T-helper 2 cell treated with Interferon-gamma antibody and Interleukin-4, amounts not matched to agents 100 ng/mL and 5 ng/mL, for 36 hours (primary cell): Measurements from ENCODE around the gene CA10. TPM values are rescaled to one million over a fixed set of nuclear protein-coding genes. Genes with fewer than 3 reads are reported as not detected.

Experiments
- intact Hi-C: fragments of 100-400 bp; cut with micrococcal nuclease; formaldehyde crosslinking; loops from one replicate; pipeline ENCODE4 v1.15.1; 2023
- total RNA-seq: library from RNA; stranded (reverse); gene quantifications from 2 replicates; pipeline ENCODE4 v1.2.3, GENCODE V29; 2022

The CA10 gene
- total RNA-seq, 1 donor from 2014 or later, result not detected

DNA sequence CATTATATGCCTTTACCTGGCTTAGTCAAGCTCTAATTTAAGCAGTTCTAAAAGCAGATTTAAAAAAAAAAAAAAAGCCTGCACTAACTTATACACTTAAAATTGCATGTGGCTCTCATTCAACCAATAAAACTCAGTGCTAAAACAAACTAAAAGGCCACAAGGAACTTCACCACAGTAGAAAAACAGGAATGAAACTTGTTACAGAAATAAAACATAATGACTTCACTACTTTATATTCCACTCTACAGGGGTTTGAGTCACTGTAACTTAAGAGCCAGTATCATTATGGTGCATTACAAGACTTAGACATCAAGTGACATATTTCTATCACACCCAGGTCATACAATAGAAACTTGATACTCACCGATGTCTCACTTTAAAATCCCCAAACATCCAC, 11.1 kb downstream of the CA10 start:
- intact Hi-C loops, result no loop called here

DNA sequence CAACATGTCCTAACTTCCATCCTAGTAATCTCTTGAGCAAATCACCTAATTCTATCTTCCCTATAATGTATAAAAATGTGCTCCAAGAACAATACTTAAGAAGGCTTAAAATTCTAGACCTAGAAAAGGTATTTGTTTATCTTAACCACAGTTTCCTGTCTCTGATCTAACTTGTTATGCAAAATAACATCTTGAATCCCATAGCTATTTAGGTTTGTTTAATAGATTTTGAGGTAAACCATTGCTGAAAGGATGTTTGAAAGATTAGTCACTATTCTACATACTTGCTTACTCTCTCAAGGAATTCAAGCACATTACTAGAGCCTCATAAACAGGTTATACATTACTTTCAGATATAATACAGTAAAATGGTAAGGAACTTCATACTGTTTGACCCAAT, 13.0 kb downstream of the CA10 start:
- intact Hi-C loops, result no loop called here

DNA sequence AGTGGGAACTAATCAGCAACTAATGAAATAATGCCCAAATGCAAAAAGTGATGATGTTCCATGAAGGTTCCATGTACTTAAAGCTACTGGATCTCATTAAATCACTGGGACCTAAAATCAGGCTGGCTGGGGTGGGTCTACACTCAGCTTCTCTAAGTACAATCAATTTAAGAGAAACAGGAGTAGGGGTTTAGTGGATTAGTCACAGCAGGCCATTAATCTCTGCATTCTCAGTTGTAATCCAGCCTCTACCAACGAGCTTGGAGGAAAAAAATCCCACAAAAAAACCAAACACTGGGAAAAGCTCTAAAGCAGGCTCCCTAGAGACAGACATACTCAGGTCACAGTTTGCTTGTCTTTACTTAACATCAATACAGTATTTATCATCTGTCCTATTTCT, 15.0 kb downstream of the CA10 start:
- intact Hi-C loops, result no loop called here

DNA sequence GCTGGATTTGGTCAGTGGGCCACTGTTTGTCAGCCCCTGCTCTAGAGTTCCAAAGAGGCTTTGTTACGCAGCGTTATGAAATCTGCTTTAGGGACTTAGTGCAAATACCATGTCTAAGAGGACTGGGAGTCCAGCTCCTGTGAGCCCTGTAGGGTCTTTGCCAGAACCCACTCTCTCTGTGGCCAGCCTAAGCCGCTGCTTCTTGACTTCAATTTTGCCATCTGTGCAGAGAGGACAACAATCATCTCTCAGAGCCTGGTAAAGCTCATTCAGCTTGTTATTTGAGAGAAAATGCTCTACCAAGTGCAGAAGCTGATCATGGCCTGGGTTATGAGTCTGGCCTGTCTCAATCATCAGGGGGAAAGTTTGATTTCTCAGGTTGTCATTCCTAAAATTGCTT, 17.9 kb downstream of the CA10 start:
- intact Hi-C loops, result no loop called here

DNA sequence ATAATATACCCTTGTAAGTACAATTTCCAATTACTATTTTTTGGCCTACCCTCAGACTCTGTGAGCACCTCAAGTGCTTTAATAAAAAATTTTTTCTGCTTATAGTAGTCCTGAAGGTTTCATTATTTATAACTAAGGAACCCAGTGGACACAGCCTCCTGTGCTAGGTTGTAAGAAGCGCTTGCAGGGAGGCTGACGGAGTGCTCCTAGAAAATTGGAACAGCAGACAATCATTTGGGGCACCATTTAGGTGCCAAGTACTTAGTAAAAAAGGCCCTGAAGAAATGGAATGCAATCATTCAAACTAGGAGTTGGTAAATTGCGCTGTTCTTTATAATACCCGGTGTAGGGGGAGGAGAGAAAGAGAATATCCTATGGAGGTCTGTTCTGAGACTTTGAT, 19.8 kb downstream of the CA10 start:
- intact Hi-C loops, result no loop called here

DNA sequence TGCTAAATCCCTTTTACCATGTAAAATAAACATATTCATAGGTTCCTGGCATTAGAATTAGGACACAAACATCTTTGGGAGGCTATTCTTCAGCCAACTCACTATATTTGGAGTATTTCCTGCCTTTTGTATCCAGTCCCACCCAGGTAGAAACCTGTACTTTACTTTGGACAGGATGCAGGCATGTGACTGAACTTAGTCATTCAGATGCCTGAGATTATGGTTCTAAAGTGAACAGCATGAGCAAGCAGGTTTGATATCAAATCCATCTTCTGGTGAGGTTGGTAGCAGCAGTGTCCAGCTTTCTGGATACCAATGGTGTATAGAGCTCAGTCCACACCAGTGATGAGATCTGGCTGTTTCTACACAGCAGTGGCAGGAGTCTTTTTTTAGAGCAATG, 20.2 kb downstream of the CA10 start:
- intact Hi-C loops, result no loop called here

DNA sequence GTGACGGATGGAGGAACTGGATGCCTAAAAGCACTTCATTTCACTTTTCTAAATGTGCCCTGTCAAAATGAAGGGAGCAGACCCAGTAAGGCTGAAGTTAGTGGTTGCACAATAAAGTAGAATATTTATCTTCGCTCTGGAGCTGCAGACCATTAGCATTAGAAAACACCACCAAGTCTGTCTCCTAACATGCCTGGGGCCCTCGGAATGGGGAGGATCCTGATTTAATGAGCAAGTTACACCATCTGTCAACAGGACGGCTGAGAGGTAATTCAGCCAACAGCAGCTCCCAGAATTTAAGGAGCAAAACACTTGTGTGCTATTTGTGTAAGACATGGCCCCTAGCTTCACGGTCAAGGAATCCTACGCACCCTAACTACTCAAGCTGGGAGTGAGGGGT, 22.3 kb downstream of the CA10 start:
- intact Hi-C loops, result no loop called here

DNA sequence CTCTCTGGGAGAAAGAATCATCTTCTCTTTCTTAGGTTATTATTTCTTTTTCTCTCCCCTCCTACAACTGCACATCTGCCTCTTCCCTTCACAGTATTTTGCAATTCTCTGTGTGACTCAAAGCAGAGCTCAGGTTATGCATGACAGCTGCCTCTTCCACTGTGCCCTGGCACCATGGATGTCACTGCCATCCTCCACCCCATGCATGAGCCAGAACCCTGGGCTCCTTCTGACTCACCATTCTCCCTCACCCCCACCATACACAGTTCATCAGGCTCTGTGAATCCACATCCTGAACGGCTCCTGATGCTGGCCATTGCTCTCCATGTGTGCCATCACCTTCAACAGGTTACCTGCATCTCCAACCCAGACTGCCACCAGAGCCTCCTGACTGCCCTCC, 23.9 kb downstream of the CA10 start:
- intact Hi-C loops, result no loop called here

DNA sequence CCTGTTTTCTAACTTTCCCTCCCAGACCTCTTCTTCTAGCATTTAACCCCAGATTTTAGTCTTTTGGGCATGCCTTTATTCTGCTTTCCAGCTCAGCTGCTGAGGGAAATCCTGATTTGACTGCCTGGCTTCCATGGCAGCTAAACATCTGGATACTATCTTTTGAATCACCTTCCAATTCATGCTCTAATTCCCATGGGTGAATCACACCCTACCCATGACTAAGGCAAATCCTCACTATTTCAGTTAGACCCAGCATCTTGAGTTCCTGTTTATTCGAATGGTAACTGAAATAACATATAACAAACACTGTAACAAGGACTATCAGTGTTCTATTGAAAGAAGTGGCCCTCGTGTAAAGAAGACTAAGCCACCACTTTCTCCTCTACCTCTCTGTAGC, 29.8 kb downstream of the CA10 start:
- intact Hi-C loops, result no loop called here

DNA sequence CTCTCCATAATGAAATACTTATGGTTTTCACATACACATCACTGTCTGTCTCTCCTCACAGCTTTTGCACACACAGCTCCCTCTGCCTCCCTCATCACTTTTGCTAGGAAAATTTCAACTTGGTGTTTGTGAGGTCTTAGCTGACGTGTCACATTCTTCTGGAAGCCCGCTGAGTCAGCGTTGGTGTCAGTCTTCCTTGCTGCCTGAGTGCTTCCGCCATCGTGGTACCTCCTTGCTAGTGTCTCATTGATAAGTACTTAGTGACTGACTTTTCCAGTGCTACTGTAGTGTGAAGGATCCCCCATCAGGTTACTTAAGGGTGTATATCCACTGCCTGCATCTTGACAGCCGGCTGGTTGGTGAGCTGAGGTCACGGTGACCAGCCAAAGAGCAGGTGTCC, 33.5 kb downstream of the CA10 start:
- intact Hi-C loops, result no loop called here

DNA sequence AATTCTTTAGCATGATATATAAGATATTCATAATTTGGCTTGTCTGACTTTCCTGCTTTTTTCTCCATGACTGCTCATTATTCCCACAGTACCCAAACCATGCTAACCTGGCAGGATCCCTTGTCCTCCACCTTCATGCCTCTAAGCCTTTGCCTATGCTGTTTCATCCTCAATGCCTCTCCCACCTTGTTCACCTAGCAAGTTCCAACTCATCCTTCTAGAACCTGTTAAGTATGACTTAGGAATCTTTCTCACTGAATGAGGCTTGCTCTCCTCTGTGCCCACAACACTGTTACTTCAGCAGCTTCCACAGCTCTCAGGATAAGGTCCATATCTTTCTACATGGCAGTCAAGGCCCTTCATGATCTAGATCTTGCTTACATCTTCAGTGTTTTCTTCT, 34.0 kb downstream of the CA10 start:
- intact Hi-C loops, result no loop called here

DNA sequence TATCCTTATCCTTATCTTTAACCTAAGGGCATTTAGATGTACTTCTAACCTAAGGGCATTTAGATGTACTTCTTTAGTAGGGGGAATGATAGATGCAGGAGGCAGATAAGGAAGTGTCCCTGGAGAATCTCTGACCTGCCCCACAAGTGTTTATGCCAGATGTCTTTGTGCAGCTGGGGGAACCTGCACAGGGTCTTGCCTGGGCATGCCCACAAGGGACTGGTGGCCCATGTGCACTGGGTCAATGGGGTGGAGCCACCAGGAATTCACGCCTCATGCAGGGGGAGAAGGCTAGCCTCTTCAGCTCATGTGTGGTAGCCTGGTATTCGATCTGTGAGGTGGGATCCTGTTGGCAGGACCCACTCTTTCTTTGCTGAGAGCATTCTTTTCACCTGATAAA, 38.0 kb downstream of the CA10 start:
- intact Hi-C loops, result no loop called here

DNA sequence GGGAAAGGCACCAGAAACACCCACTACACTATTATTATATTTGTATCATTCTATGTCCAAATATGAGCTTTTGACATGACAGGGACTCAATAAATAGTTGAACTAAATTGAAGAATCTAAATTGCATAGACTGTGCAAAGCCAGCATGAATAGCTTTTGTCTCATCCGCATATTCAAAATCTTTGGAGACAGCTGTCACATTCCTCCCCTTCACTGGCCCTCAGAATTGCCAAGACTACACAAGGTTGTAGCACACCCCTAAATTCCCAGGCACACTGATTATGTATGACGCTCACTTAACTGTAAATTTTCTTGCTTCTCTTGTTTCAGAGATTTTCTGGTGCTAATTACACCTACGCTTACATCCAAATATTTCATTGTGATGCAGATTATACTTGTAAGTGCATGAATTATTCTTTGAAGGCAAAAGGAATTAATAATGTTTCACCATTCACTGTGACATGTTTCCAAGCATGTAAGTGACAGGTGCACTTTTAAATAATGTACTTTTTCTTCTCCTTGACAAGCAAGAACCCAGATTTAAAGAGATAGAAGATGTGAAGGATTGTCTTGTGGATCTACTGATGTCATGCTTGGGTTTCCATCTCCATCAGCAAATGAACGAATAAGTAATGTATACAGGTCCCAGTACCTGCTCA, 47.5 kb downstream of the CA10 start:
- intact Hi-C loops, result no loop called here

DNA sequence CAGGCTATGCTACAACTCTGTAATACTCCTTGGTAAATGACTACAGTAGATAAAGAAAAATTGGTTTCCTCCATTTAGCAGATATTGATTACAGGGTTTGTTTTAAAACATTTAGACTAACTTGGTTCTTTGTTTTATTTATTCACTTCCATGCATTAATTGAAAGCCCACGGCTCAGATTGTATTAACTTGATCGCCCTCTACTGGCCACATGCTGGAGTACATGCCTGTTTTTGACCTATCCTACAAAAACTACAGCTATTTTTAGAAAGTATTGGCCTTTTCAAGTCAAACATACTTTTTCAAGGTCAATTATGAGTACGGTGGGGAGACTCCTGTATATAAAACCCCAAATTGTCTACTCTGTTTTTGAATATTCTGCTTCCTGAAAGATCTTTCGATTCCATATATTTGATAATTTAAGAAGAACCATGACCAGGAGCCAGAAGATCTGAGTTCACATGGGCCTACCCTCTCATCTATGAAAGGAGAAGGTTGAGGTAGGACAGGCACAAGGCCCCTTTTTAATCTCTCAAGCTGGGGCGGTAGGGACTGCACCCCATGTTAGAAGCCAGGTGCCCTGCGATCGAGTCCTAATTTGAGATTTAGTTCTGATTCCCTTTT, 51.8 kb downstream of the CA10 start:
- intact Hi-C loops, result loop anchor here (1.0 to 5.0 kb wide), 3 partner anchors 244 to 734 kb away; no protein-coding TSS in a partner anchor

DNA sequence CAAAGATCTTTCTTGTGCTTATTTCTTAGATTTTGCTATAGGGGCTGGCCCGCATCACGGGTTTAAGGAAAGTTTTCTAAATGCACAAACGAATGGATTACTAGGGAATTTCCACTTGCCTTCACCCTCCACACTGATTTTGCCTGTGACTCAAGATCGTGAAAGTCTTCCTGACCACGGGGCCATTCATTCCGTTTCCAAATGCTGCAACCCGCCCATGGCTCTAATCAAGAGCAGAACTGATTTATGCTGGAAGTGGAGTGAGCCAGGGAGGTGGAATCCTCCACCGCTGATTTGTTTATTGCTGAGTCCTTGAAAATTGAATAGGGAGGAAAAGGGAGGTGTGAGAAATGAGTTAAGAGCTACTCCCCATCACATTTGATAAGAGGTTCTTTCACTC, 52.4 kb downstream of the CA10 start:
- intact Hi-C loops, result loop anchor here (1.0 to 5.0 kb wide), 3 partner anchors 244 to 734 kb away; no protein-coding TSS in a partner anchor

DNA sequence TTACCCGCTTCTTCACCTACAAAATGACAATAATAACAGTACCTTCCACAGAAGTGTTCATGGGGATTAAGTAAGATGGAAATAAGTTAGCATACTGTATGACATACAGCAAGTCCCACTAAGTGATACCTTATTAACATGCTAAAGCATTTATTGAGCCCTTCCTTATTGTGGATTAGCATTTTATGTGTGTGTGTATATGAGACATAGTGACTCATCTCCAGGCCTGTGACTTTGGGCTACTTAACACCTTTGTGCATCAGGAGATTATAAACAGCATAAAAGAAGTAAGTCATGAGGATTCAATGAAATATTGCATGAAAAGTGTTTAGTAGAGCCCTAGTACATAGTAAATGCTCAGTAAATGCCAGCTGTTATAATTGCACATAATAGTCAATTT, 52.9 kb downstream of the CA10 start:
- intact Hi-C loops, result loop anchor here (5.0 kb wide), 2 partner anchors 243 to 733 kb away; no protein-coding TSS in a partner anchor

DNA sequence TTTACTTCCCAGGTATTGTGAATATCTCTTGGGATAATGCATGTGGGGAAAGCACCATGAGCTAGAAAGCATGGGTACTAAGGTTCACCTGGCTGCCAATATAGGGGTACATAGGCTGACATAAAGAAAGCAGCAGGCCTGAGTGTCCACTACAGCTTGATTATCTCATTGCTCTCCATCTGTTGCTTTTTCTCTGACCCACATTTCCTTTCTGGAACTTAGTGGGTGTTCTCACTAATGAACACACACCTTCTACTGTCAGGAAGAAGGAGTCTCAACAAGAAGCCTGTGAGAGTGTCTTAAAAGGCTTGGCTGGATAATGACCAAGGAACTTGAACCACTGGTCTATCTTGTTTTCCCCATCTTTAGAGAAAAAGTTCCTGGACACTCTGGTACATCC, 62.5 kb downstream of the CA10 start:
- intact Hi-C loops, result no loop called here

DNA sequence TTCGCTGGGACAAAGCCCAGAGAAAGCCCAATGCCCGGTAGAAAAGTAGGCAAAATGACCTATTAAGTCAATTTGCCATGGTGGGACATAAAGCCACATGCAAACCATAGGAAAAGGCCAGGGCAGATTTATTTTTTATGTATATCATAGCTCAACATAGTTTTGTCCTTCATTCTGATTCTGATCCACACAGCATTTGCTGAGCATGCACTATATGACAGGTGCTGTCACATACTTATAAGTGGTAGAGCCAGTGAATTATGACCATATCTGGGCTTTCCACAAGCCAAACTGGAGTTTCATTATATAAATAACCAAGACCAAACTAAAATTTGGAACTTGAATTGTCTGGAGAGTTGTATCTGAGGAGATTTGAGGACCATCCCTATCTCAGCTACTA, 74.3 kb downstream of the CA10 start:
- intact Hi-C loops, result no loop called here

DNA sequence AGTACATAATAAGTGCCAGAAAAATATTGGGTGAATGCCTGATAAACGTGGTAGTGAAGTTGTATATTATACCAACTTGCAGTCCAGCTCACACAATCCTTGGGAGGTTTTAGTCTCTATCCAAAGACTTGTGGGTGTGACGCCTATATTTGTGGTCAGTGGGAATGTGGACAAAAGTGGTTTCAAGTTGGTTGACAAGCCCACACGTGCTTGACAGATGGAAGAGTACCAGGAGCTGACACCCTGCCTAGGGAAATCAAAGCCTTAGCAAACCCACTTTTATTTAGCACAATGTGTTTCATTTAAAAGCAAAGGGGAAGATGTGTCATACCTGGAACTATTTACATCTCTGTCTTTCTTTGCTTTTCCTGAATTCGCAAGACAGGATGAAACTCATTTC, 79.0 kb downstream of the CA10 start:
- intact Hi-C loops, result no loop called here

DNA sequence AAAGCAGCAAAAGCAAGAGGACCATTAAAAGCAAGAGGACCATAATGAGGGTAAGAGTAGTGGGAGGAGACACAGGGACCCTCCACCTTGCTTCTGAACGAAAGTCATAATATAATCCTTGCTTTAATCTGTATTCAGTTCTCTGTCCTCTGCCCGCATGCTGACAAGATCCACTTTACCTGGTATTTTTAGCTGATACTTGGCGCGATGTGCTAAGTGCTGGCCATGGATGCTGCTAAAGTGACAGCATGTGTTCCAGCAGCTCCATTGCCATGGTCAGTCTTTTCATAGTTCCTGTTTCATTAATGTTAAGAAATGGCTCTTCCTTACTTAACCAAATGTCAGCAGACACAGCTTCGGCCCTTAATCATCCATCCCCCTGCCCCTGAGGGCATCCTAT, 86.8 kb downstream of the CA10 start:
- intact Hi-C loops, result no loop called here

DNA sequence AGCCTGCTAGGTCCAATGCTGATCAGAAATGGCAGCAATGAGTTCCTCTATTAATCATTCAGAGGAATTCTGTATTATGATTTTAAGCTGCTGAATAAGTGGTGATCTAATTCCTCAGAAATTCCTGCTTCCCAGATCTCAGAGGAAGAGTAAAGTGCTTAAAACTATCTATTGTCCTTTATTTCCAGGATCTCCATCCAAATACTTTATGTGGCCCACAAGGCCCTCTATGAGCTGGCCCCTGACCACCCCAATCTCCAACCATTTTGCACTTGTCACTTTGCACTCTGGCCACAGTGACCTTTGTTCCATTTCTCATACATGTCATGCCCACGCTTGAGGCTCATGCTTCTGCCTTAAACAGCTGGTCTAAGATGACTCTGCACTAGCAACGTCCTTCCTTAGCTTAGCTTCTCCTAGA, 93.7 kb downstream of the CA10 start:
- intact Hi-C loops, result no loop called here

DNA sequence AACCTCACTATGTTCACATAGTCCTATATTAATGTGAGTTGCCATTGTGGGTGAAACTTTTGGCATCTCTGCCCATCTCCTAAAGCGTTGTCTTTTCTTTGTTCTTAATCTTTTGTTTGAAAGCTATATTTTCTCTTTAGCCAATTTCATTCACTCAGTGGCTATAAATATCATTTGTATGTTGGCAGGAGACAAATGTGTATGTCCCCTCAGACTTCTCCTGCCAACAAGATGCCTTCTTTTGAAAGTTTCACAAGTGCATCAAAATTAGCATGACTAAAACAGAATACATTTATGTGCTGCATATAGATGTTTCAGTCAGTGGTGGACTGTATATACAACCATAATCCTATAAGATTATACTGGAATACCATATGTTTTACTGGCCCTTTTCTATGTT, 109.0 kb downstream of the CA10 start:
- intact Hi-C loops, result no loop called here

DNA sequence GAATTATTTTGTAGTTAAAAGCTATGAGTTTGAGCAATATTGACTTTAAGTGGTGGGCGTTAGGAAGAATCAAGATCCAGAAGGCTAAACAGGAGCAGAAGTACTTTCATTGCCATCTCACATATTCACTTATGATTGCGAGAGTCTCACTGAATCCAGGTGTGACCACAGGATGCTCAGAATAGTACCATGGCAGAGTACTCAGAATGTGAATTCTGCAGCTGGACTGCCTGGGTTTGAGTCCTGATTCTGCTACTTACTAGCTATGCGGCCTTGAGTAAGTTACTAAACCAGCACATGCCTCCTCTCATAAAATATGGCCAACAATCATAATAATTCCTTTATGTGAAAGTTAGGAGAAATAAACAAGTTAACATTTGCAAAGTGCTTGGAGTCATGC, 109.5 kb downstream of the CA10 start:
- intact Hi-C loops, result no loop called here
